Skeletal muscle satellite cell (primary cell): ENCODE measurements around the gene VTCN1.
A peak's percentile ranks its signal among the peaks of the same experiment; 100 is the strongest.
"Not testable (repeated sequence)": the region's sequence is repeated elsewhere in the genome, so short reads cannot be mapped to it uniquely, and the experiment has no call there.

Experiments
- H3K27me3 ChIP-seq: 2 replicates; pipeline ENCODE4 v1.7.0; 2013; ENCODE audit warnings: low read length; ENCODE audit not compliant: control insufficient read depth, insufficient read depth
- H3K36me3 ChIP-seq: 2 replicates; pipeline ENCODE4 v1.7.0; 2013; ENCODE audit warnings: mild to moderate bottlenecking, control low read depth, low read length; ENCODE audit not compliant: insufficient read depth
- H3K4me1 ChIP-seq: 2 replicates; pipeline ENCODE4 v1.7.0; 2013; ENCODE audit warnings: low read length; ENCODE audit not compliant: control insufficient read depth, insufficient read depth
- H3K4me2 ChIP-seq: 2 replicates; pipeline ENCODE4 v1.7.0; 2013; ENCODE audit warnings: mild to moderate bottlenecking, low read length
- H3K4me3 ChIP-seq: 2 replicates; pipeline ENCODE4 v1.7.0; 2013; ENCODE audit warnings: low read length
- H3K9ac ChIP-seq: 2 replicates; pipeline ENCODE4 v1.7.0; 2013; ENCODE audit warnings: mild to moderate bottlenecking, low read depth, low read length, moderate library complexity
- H3K9me3 ChIP-seq: replicated peaks from 2 replicates; pipeline ENCODE4 v1.7.0; 2013; ENCODE audit warnings: mild to moderate bottlenecking, control low read depth, low read length

The VTCN1 gene

DNA sequence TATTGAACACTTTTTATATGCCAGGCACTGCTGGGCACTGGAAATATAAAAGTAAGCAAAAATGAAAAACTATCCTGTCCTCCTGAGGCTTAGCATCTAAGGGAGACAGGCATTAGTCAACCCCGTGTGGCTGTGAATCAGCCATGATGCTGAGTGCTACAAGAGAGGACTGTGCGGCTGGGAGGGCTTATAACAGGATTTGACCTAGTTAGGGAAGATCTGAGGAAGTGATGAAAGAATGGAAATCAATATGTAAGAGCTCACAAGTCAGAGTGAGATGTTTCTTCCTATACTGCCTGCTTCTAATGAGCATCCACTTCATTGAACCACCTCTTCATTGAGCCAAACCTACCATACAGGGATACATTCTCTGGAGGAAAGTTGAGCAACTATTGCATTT, 104.2 kb downstream of the VTCN1 start:
- Histone ChIP-seq H3K9me3 (no peaks in the 10 kb centered on the region), H3K27me3 (no peaks in the 10 kb centered on the region), H3K4me3 (no peak overlapping the region), H3K4me2 (no peak overlapping the region), H3K36me3 (peaks cover 22% of the 10 kb centered on the region), H3K9ac (no peak overlapping the region), H3K4me1 (peaks cover 13% of the 10 kb centered on the region)

DNA sequence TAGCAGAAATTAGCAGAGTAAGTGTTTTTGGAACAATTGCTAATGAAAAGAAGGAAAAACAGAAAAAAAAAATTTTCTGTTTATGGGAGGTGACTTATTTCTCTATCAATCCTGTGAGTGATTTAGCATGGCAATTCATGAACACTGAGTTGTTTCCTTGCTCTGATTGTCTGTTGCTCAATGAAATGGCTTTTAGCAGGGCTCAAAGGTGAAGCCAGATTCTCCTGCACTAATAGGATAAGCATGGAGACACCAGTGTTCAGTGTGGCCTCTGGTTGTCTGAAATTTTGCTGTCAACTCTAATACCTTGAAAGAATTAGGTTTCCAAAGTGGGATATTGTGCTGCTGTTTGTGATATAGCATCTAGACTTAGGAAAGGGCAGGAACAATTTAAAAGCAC, 105.0 kb downstream of the VTCN1 start:
- Histone ChIP-seq H3K36me3 (peaks cover 22% of the 10 kb centered on the region), H3K9ac (no peak overlapping the region), H3K9me3 (no peaks in the 10 kb centered on the region), H3K4me2 (no peak overlapping the region), H3K4me3 (no peak overlapping the region), H3K27me3 (no peaks in the 10 kb centered on the region), H3K4me1 (peaks cover 7% of the 10 kb centered on the region)

DNA sequence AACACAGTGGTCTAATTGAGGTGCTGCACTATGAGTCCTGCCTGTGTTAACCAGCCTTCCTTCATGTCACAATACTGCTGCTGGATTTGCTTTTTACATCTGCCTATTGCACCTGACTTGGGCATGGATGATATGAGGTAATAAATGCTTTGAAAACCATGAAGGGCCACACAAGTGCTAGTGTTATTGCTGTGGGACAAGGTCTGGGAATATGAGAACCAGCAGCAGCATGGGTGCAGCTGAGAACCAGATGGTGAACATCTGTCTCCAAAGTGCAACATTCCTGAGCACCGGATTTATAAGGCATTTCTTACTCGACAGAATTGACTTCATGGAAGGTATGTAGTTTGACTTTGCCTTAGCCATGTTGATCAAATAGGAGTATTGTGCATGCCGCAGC, 105.7 kb downstream of the VTCN1 start:
- H3K9ac ChIP-seq, result no peak overlapping the region
- H3K4me3 ChIP-seq, result no peak overlapping the region
- no peaks in the 10 kb centered on the region for H3K27me3 ChIP-seq
- H3K4me1 ChIP-seq, result no peaks in the 10 kb centered on the region
- H3K36me3 ChIP-seq, result peaks cover 22% of the 10 kb centered on the region
- no peaks in the 10 kb centered on the region for H3K9me3 ChIP-seq
- H3K4me2 ChIP-seq, result no peak overlapping the region

DNA sequence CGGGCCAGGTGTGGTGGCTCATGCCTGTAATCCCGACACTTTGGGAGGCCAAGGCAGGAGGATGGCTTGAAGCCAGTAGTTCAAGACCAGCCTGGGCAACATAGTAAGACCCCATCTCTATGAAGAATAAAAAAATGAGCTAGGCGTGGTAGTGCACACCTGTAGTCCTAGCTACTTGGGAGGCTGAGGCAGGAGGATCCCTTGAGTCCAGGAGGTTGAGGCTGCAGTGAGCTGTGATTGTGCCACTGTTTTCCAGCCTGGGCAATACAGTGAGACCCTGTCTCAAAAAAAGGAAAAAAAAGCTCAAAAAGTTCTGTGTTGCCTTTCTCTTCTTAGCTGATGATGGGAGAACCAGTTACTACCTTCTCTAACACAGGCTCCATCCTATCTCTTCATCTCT, 108.9 kb downstream of the VTCN1 start:
- Histone ChIP-seq H3K4me1 (peaks cover 14% of the 10 kb centered on the region), H3K36me3 (peaks cover 34% of the 10 kb centered on the region)
- H3K9me3 ChIP-seq, H3K9ac ChIP-seq, H3K4me3 ChIP-seq, H3K27me3 ChIP-seq, H3K4me2 ChIP-seq: not testable (repeated sequence)

DNA sequence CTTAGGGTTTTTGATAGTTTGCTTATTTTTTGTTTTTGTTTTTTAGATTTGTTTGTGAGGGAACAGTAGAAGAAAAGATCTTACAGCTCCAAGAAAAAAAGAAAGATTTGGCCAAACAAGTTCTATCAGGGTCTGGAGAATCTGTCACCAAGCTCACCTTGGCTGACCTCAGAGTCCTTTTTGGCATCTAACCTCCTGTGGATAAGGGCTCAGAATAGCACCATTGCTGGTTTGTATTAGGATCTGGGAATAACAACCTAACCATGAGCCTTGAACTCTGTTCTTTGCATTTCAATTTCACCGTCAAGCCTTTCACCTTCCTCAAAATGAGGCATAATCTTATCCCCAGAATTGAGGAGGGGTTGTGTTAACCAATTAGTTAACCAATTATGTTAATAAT, 109.4 kb downstream of the VTCN1 start:
- H3K27me3 ChIP-seq, result no peaks in the 10 kb centered on the region
- no peak overlapping the region for H3K4me3 ChIP-seq
- H3K4me1 ChIP-seq, result peaks cover 19% of the 10 kb centered on the region
- no peak overlapping the region for H3K9ac ChIP-seq
- no peaks in the 10 kb centered on the region for H3K9me3 ChIP-seq
- H3K4me2 ChIP-seq, result no peak overlapping the region
- peaks cover 30% of the 10 kb centered on the region for H3K36me3 ChIP-seq

DNA sequence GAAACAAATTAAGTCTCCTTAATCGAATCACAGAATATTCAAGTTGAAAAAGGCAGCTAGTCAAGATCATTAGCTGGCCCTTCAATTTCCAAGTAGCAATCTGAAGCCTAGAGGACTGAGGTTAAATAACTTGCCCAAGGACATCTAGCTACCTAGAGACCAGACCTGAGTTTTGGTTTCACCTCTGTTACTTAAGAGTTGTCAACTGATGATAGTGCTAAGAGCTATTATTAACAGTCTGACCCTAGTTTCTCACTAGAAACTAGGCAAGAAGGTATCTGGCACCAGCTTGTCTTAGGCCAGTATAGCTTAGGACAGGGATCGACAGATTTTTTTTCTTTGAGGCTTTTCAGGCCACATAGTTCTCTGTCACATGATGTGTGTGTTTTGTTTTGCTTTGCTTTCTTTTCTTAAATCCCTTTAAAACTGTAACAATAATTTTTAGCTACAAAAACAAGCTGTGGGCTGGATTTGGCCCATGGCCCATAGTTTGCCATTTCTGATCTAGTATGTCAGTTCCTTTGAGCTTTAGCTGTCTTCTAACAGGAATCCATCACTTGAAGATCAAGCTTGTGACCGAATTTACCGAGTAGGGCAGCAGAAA, 112.3 kb downstream of the VTCN1 start:
- H3K4me2 ChIP-seq, result no peak overlapping the region
- no peaks in the 10 kb centered on the region for H3K9me3 ChIP-seq
- no peaks in the 10 kb centered on the region for H3K27me3 ChIP-seq
- H3K4me1 ChIP-seq, result peaks cover 39% of the 10 kb centered on the region
- H3K36me3 ChIP-seq, result peaks cover 24% of the 10 kb centered on the region
- H3K9ac ChIP-seq, result no peak overlapping the region
- no peak overlapping the region for H3K4me3 ChIP-seq

DNA sequence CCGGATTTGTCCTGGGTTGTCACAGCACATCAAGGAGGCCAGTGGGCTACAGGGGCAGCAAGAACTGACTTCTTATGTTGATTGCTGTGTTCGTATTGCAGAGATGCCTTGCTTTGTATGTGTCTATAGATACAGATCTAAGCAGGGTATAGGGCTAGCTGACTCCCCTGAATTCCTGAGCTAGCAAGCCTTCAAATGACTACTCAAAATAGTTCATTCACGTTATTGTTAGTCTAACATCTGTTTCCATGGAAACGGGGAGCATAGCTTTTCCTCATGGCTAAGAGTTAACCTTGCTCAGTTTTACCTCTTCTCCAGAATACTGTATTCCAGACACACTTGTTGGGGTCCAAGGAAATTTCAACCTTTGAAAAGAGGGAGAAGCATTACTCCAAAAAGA, 113.3 kb downstream of the VTCN1 start:
- H3K27me3 ChIP-seq, result no peaks in the 10 kb centered on the region
- H3K36me3 ChIP-seq, result peaks cover 21% of the 10 kb centered on the region
- H3K9me3 ChIP-seq, result no peaks in the 10 kb centered on the region
- no peak overlapping the region for H3K9ac ChIP-seq
- H3K4me1 ChIP-seq, result peaks cover 46% of the 10 kb centered on the region
- no peak overlapping the region for H3K4me3 ChIP-seq
- peak overlapping the region; percentile 16 for H3K4me2 ChIP-seq

DNA sequence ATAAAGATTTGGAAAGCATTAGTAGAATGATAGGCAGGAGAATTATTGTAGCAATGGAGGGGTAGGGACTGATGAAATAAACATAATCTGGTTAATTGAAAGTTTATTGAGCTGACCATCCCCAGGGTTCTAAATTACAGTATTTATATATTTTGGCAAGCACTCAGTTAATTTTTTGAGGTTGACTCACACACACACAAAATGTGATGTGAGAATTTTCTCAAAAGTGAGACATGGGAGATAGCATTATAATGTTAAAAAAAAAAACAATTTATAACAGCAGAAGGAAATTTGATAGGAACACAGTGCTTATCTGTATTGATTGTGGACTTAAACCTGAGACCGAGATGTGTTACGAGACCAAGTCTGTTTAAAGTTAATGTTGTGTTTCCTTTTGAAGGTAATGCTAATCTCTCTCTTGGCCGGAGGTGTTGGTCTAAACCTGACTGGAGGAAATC, 113.7 kb downstream of the VTCN1 start:
- H3K9ac ChIP-seq, result no peak overlapping the region
- H3K9me3 ChIP-seq, result no peaks in the 10 kb centered on the region
- H3K27me3 ChIP-seq, result no peaks in the 10 kb centered on the region
- H3K36me3 ChIP-seq, result peaks cover 18% of the 10 kb centered on the region
- peak overlapping the region; percentile 16 for H3K4me2 ChIP-seq
- peaks cover 51% of the 10 kb centered on the region for H3K4me1 ChIP-seq
- H3K4me3 ChIP-seq, result no peak overlapping the region

DNA sequence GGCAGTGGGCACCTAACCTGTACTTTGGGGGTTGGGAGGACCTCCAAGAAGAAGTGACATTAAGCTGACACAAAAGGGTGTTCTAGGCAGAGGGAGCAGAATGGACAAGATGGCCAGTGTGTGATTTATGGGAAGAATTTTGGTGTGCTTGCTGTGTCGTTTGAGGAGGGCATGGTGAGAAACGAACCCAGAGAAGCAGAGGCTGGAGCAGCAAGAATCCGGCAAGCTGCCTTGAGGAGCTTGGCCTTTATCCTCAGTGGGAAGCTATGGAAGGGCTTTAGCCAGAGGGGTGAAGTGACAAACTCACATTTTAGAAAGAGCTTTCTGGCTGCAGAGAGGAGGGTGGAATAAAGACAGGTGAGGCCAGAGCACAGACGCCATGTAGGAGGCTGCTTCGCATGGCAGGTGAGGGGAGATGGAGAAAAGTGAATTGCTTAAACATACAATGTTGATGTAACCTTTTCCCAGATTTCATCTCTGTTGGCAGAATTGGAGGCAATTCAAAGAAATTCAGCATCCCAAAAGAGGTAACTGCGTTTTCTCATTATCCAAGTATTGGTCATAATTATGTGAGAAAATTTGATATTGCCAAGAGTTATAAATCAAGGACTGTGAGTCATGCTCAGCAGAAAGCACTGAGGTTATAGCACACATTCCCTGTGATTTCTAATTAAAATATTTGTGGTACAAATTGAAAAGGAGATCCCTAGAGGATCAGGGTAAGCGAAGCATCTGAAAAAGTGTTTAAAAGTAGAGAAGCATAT, 115.7 kb downstream of the VTCN1 start:
- Histone ChIP-seq H3K4me3 (no peak overlapping the region), H3K9ac (no peak overlapping the region), H3K9me3 (no peaks in the 10 kb centered on the region), H3K4me1 (peaks cover 51% of the 10 kb centered on the region), H3K36me3 (peaks cover 32% of the 10 kb centered on the region), H3K27me3 (no peaks in the 10 kb centered on the region), H3K4me2 (no peak overlapping the region)

DNA sequence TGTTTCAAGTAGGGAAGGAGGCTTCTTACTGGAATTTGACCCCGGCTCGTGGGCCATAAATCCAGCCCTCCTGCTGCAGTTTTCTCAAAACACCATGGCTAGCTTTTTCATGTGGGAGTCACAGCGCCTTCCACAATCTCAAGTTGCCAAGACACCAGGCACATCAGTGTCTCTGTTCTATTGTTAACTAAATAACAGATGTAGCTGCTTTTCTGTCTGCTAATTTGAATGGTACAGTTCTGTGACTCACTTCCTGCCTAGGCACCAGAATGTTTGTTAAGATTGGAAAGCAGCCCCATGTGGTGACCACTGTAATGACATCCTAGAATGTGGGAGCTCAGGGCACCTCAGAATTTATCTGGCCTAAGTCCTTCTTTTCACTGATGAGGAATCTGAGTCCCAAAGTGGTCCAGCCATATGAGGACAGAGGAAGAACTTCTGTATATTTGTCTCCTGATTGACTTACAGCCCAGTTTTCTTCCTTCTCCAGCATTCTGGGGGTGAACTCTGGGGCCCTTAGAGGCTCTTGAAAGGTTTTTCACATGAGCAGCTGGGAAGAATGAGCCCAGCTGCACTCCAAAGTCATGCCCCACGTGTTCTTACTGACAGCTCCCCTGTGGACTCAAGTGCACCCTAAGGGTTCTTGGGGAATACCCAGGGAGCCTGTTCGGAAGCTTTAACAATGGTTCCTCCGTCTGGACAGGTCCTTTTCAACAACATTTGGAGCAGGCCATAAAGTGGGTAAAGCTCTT, 116.7 kb downstream of the VTCN1 start:
- peak overlapping the region; percentile 75 for H3K9ac ChIP-seq
- H3K4me3 ChIP-seq, result peak overlapping the region; percentile 10
- peak overlapping the region; percentile 63 for H3K4me2 ChIP-seq
- H3K9me3 ChIP-seq, result no peaks in the 10 kb centered on the region
- no peaks in the 10 kb centered on the region for H3K27me3 ChIP-seq
- H3K36me3 ChIP-seq, result peaks cover 32% of the 10 kb centered on the region
- H3K4me1 ChIP-seq, result peaks cover 51% of the 10 kb centered on the region
